HS-27A (cell line): ENCODE data around the gene TAF11L6.
"Not testable (repeated sequence)": the region's sequence is repeated elsewhere in the genome, so short reads cannot be mapped to it uniquely, and the experiment has no call there.

Source experiments
- DNase-seq: peaks from one replicate; pipeline ENCODE4 v3.0.0-alpha.2; 2012; ENCODE audit warnings: low read depth, missing footprints

Gene TAF11L6

GRCh38 chr5:17528369-17528768 is at the start of gene TAF11L6:
Gene TAF11L6, plus strand, starts transcription at chr5:17528669.
- not testable (repeated sequence) for DNase-seq

- DNase-seq: no peak
Measured at GRCh38 chr5:17481378-17481777, 47.1 kb upstream of the TAF11L6 start.

GRCh38 chr5:17482790-17483189 is 45.7 kb upstream of the TAF11L6 start:
- DNase-seq: no peak

- not testable (repeated sequence) for DNase-seq
Measured at GRCh38 chr5:17486464-17487173, 41.9 kb upstream of the TAF11L6 start.

- DNase-seq: no peak
Measured at GRCh38 chr5:17487174-17487512, 41.3 kb upstream of the TAF11L6 start.

GRCh38 chr5:17491257-17491656 is 37.2 kb upstream of the TAF11L6 start:
- not testable (repeated sequence) for DNase-seq

GRCh38 chr5:17492770-17493169 is 35.7 kb upstream of the TAF11L6 start:
- DNase-seq: no peak

- no peak for DNase-seq
Measured at GRCh38 chr5:17497446-17497845, 31.0 kb upstream of the TAF11L6 start.

- not testable (repeated sequence) for DNase-seq
Measured at GRCh38 chr5:17497931-17498330, 30.5 kb upstream of the TAF11L6 start, which contains the start of gene TAF11L2. Gene TAF11L2, plus strand, starts transcription at chr5:17498231.

GRCh38 chr5:17511775-17512325 is 16.6 kb upstream of the TAF11L6 start:
- DNase-seq: no peak

GRCh38 chr5:17517526-17517925 is 10.9 kb upstream of the TAF11L6 start:
- not testable (repeated sequence) for DNase-seq

GRCh38 chr5:17518067-17518466 is 10.4 kb upstream of the TAF11L6 start, which contains the start of gene TAF11L3:
Gene TAF11L3, plus strand, starts transcription at chr5:17518367.
- DNase-seq: not testable (repeated sequence)

- not testable (repeated sequence) for DNase-seq
Measured at GRCh38 chr5:17519508-17519907, 9.0 kb upstream of the TAF11L6 start.

GRCh38 chr5:17521501-17521900 is 7.0 kb upstream of the TAF11L6 start, which contains the start of gene TAF11L4:
Gene TAF11L4, plus strand, starts transcription at chr5:17521801.
- DNase-seq: not testable (repeated sequence)

GRCh38 chr5:17524935-17525334 is 3.5 kb upstream of the TAF11L6 start, which contains the start of gene TAF11L5:
Gene TAF11L5, plus strand, starts transcription at chr5:17525235.
- DNase-seq: not testable (repeated sequence)

- not testable (repeated sequence) for DNase-seq
Measured at GRCh38 chr5:17526504-17526903, 2.0 kb upstream of the TAF11L6 start.
